IMR-90 (cell line): ENCODE data around the gene EPSTI1. TPM values are rescaled to one million over a fixed set of nuclear protein-coding genes. Genes with fewer than 3 reads are reported as not detected.

Experiments
- ATAC-seq: fragments of 200-7000 bp; cut with Tn5 transposase; 2 replicates; pipeline ENCODE4 v1.9.1; 2020; ENCODE audit warnings: low read depth, mild to moderate bottlenecking, moderate library complexity
- BruUV-seq: library from RNA; stranded (reverse); fragments of 400-500 nt; replicated peaks from 2 replicates; lab custom pipeline; 2021; lab: Mats Ljungman, UMichigan
- CTCF ChIA-PET: fragments of 300-600 bp; formaldehyde crosslinking; extraction: SDS; loops from one replicate; lab custom pipeline; 2021; ENCODE audit warnings: antibody characterized with exemption; lab: Yijun Ruan, JAX
- POLR2A ChIA-PET: fragments of 300-600 bp; sonication (Branson Sonifier 250); formaldehyde crosslinking; loops from one replicate; lab custom pipeline; 2022; ENCODE audit warnings: antibody characterized with exemption; ENCODE audit not compliant: unreplicated experiment; lab: Charles Lee
- DNase-seq: peaks from one replicate; pipeline ENCODE4 v3.0.0; 2013
- H2AFZ ChIP-seq: replicated peaks from 2 replicates; pipeline ENCODE3; 2013; ENCODE audit warnings: low read length, mild to moderate bottlenecking; ENCODE audit not compliant: poor library complexity
- H2AK5ac ChIP-seq: 2 replicates; pipeline ENCODE4 v1.6.1; 2013; ENCODE audit warnings: low read depth, low read length, inconsistent platforms
- H2AK9ac ChIP-seq: replicated peaks from 2 replicates; pipeline ENCODE3; 2013; ENCODE audit warnings: mild to moderate bottlenecking, low read depth, low read length, moderate library complexity; ENCODE audit not compliant: poor library complexity
- H2BK120ac ChIP-seq: 2 replicates; pipeline ENCODE4 v1.6.1; 2013; ENCODE audit warnings: low read depth, low read length, inconsistent platforms
- H2BK15ac ChIP-seq: 3 replicates; pipeline ENCODE4 v1.6.1; 2013; ENCODE audit warnings: low read depth, low read length, inconsistent platforms
- H2BK20ac ChIP-seq: 2 replicates; pipeline ENCODE4 v1.6.1; 2013; ENCODE audit warnings: low read depth, mild to moderate bottlenecking, inconsistent platforms, low read length, moderate library complexity
- H2BK5ac ChIP-seq: 2 replicates; pipeline ENCODE4 v1.6.1; 2013; ENCODE audit warnings: mild to moderate bottlenecking, low read depth, low read length, inconsistent platforms; ENCODE audit not compliant: poor library complexity, severe bottlenecking
- H3K14ac ChIP-seq: replicated peaks from 2 replicates; pipeline ENCODE4 v1.6.1; 2013; ENCODE audit warnings: low read depth, low read length, inconsistent platforms
- H3K18ac ChIP-seq: 2 replicates; pipeline ENCODE4 v1.6.1; 2013; ENCODE audit warnings: low read depth, low read length, control low read depth
- H3K23ac ChIP-seq: 2 replicates; pipeline ENCODE4 v1.6.1; 2013; ENCODE audit warnings: low read depth, low read length, inconsistent platforms
- H3K27ac ChIP-seq: 2 replicates; pipeline ENCODE4 v1.5.1; 2013; ENCODE audit warnings: mild to moderate bottlenecking, control low read depth, low read length; ENCODE audit not compliant: insufficient read depth
- H3K27me3 ChIP-seq: 2 replicates; pipeline ENCODE4 v1.6.1; 2013; ENCODE audit warnings: low read length; ENCODE audit not compliant: control insufficient read depth, insufficient read depth
- H3K36me3 ChIP-seq: 2 replicates; pipeline ENCODE4 v1.6.1; 2013; ENCODE audit warnings: low read length, mixed read lengths; ENCODE audit not compliant: control insufficient read depth, insufficient read depth
- H3K4ac ChIP-seq: 2 replicates; pipeline ENCODE4 v1.6.1; 2013; ENCODE audit warnings: low read depth, low read length, inconsistent platforms
- H3K4me1 ChIP-seq: 2 replicates; pipeline ENCODE4 v1.6.1; 2013; ENCODE audit warnings: low read length, mixed read lengths; ENCODE audit not compliant: control insufficient read depth, insufficient read depth
- H3K4me2 ChIP-seq: 2 replicates; pipeline ENCODE4 v1.6.1; 2013; ENCODE audit warnings: low read depth, mild to moderate bottlenecking, control low read depth, low read length, moderate library complexity
- H3K4me3 ChIP-seq: 2 replicates; pipeline ENCODE4 v1.5.1; 2013; ENCODE audit warnings: low read depth, mild to moderate bottlenecking, control low read depth, low read length, moderate library complexity; ENCODE audit not compliant: insufficient read depth
- H3K56ac ChIP-seq: 2 replicates; pipeline ENCODE4 v1.6.1; 2013; ENCODE audit warnings: low read length, inconsistent platforms; ENCODE audit not compliant: insufficient read depth; ENCODE audit errors: extremely low read depth
- H3K79me1 ChIP-seq, 2 experiments: 2 replicates each; pipeline ENCODE4 v1.6.1; 2013; ENCODE audit warnings: low read length in 2 of 2, inconsistent platforms in 1 of 2, low read depth in 1 of 2
- H3K9ac ChIP-seq: 2 replicates; pipeline ENCODE4 v1.6.1; 2013; ENCODE audit warnings: low read depth, low read length, control low read depth
- H3K9me1 ChIP-seq: 2 replicates; pipeline ENCODE4 v1.6.1; 2013; ENCODE audit warnings: low read length, inconsistent platforms; ENCODE audit not compliant: insufficient read depth
- H3K9me3 ChIP-seq: 2 replicates; pipeline ENCODE4 v1.6.1; 2013; ENCODE audit warnings: low read length; ENCODE audit not compliant: control insufficient read depth, insufficient read depth
- H4K20me1 ChIP-seq: 2 replicates; pipeline ENCODE4 v1.6.1; 2013; ENCODE audit warnings: low read length, inconsistent platforms; ENCODE audit not compliant: insufficient read depth
- H4K5ac ChIP-seq: 2 replicates; pipeline ENCODE4 v1.6.1; 2013; ENCODE audit warnings: mild to moderate bottlenecking, low read depth, low read length, control low read depth
- H4K8ac ChIP-seq, 2 experiments: 2 replicates each; pipeline ENCODE4 v1.6.1; 2013; ENCODE audit warnings: low read depth in 2 of 2, low read length in 2 of 2, control low read depth in 1 of 2, inconsistent platforms in 1 of 2
- H4K91ac ChIP-seq: 2 replicates; pipeline ENCODE4 v1.6.1; 2013; ENCODE audit warnings: low read depth, low read length, inconsistent platforms; ENCODE audit not compliant: insufficient read depth
- CEBPB ChIP-seq: IDR thresholded peaks from 2 replicates; pipeline ENCODE4 v1.6.1; 2012; ENCODE audit warnings: low read depth, low read length, improper control_type of control experiment
- CHD1 ChIP-seq: IDR thresholded peaks from 2 replicates; pipeline ENCODE4 v1.6.1; 2012; ENCODE audit warnings: low read depth, low read length, improper control_type of control experiment
- ELK1 ChIP-seq: fragments of 150-350 bp; IDR thresholded peaks from 2 replicates; pipeline ENCODE4 v1.6.1; 2016; ENCODE audit warnings: low read depth, mild to moderate bottlenecking, low read length, moderate library complexity, borderline replicate concordance
- FOS ChIP-seq: fragments of 150-350 bp; IDR thresholded peaks from 2 replicates; pipeline ENCODE4 v1.6.1; 2016; ENCODE audit warnings: low read depth, low read length
- MAFK ChIP-seq: IDR thresholded peaks from 2 replicates; pipeline ENCODE4 v1.6.1; 2012; ENCODE audit warnings: low read depth, low read length, improper control_type of control experiment
- MAZ ChIP-seq: IDR thresholded peaks from 2 replicates; pipeline ENCODE4 v1.6.1; 2012; ENCODE audit warnings: low read depth, mild to moderate bottlenecking, low read length, improper control_type of control experiment, moderate library complexity, borderline replicate concordance
- NFE2L2 ChIP-seq: fragments of 150-350 bp; IDR thresholded peaks from 2 replicates; pipeline ENCODE4 v1.6.1; 2016; ENCODE audit warnings: low read depth, mild to moderate bottlenecking, low read length
- POLR2A ChIP-seq: IDR thresholded peaks from 2 replicates; pipeline ENCODE4 v1.6.1; 2012; ENCODE audit warnings: mild to moderate bottlenecking, low read depth, low read length
- RAD21 ChIP-seq: IDR thresholded peaks from 2 replicates; pipeline ENCODE4 v1.6.1; 2012; ENCODE audit warnings: low read length, improper control_type of control experiment
- SMC3 ChIP-seq: fragments of 150-350 bp; IDR thresholded peaks from 2 replicates; pipeline ENCODE4 v1.6.1; 2016; ENCODE audit warnings: low read depth, mild to moderate bottlenecking, antibody characterized with exemption, low read length, moderate library complexity
- WGBS, 2 experiments: methylation state at CpG; one replicate each; pipeline versions ENCODE4 v1.1.5 to v1.1.7; 2013; ENCODE audit warnings: missing lambda C conversion rate in 2 of 2; ENCODE audit not compliant: insufficient read length in 1 of 2; ENCODE audit errors: extremely low coverage in 2 of 2; 5-methylcytosine and 5-hydroxymethylcytosine counted together
- dilution Hi-C: fragments of 300-500 bp; cut with HindIII; formaldehyde crosslinking; loops from one replicate; pipeline ENCODE4 v1.14.3; 2018; ENCODE audit warnings: low sequenced_read_pairs; ENCODE audit not compliant: unreplicated experiment
- in situ Hi-C: fragments of 300-500 bp; cut with MboI; formaldehyde crosslinking; loops from 3 replicates; pipeline ENCODE4 v1.14.3; 2019; ENCODE audit warnings: low sequenced_read_pairs, inconsistent platforms, mixed read lengths
- intact Hi-C: fragments of 100-400 bp; cut with micrococcal nuclease; formaldehyde crosslinking; loops from 2 replicates; pipeline ENCODE4 v1.10.0; 2022
- polyA plus RNA-seq, 3 experiments: library from polyadenylated mRNA; depleted of rRNA; stranded (reverse); fragments of >200 nt; gene quantifications; 2 replicates each; pipeline ENCODE4 v1.2.3, GENCODE V29; 2012; ENCODE audit warnings: low replicate concordance in 1 of 3
- total RNA-seq: library from RNA; depleted of rRNA; stranded (reverse); fragments of >200 nt; gene quantifications from 2 replicates; pipeline ENCODE4 v1.2.3, GENCODE V29; 2012
- TF ChIP-seq, protein P1 (sequence below): fragments of 150-350 bp; IDR thresholded peaks from 2 replicates; pipeline ENCODE4 v1.6.1; 2017; ENCODE audit warnings: mild to moderate bottlenecking, antibody characterized with exemption, low read length, low read depth
- TF ChIP-seq, protein P2 (sequence below): conservative IDR thresholded peaks from 2 replicates; pipeline ENCODE4 v1.5.1; 2012; ENCODE audit warnings: mild to moderate bottlenecking, low read depth, low read length, improper control_type of control experiment

Gene EPSTI1
- total and polyA plus RNA-seq, 2 of the 4 experiments (the other 2 are of a cell fraction), result 0.90 to 1.6 TPM

DNA sequence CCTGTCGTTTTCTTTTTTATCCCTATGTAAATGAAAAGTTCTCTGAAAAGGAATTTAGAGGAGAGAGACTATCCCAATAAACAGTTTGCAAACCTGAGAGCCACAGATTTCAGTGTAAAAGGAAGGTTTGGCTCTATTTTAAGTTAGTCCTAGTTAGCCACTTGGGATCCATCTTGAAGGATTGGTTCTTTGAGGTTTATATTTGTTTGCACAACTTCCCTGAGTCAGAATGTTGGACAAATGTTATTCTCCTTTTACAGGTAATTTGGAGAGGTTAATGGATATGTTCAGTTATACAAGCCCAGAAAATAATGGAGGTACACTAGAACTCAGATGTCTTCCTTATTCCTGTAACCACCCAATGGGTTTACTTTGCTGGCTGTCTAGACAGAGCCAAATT lies 28.8 kb upstream of the EPSTI1 start:
- dilution Hi-C loops, result no loop called here
- no CpG with 5 or more reads among the region's 1 CpG for WGBS, 2 experiments
- Histone ChIP-seq H2AFZ (no peak overlapping the region), H3K79me1 (peaks cover 11 to 27% of the 10 kb centered on the region in 2 experiments; a peak in 3 of 4 replicates), H3K18ac (no peak overlapping the region), H3K56ac (no peak overlapping the region), H3K4me2 (no peak overlapping the region), H3K36me3 (no peaks in the 10 kb centered on the region), H3K9me1 (no peaks in the 10 kb centered on the region), H3K23ac (no peak overlapping the region), H2AK5ac (no peak overlapping the region), H2BK120ac (no peak overlapping the region), H3K4me3 (no peak overlapping the region), H3K14ac (no peak overlapping the region), H2BK15ac (no peak overlapping the region), H3K9ac (no peak overlapping the region), H3K4me1 (peaks cover 3% of the 10 kb centered on the region), H2BK20ac (no peak overlapping the region), H3K4ac (no peak overlapping the region), H3K27me3 (no peaks in the 10 kb centered on the region), H2AK9ac (no peak overlapping the region), H4K20me1 (no peaks in the 10 kb centered on the region), H4K8ac (no peak overlapping the region), H3K9me3 (no peaks in the 10 kb centered on the region), H3K27ac (no peak overlapping the region), H2BK5ac (no peak overlapping the region), H4K5ac (no peak overlapping the region), H4K91ac (no peak overlapping the region)
- DNase-seq, result no peak
- POLR2A ChIA-PET, result no interaction called here
- in situ Hi-C loops, result no loop called here
- BruUV-seq, result no TSS peak
- intact Hi-C loops, result loop anchor here (10.0 kb wide), 1 partner anchor 426 kb away; no protein-coding TSS in a partner anchor
- TF ChIP-seq MAZ (no peak), POLR2A (no peak), RAD21 (no peak), NFE2L2 (no peak), FOS (no peak), CEBPB (no peak), SMC3 (no peak), ELK1 (no peak), CHD1 (no peak), MAFK (no peak)
- TF ChIP-seq, protein P1, sequence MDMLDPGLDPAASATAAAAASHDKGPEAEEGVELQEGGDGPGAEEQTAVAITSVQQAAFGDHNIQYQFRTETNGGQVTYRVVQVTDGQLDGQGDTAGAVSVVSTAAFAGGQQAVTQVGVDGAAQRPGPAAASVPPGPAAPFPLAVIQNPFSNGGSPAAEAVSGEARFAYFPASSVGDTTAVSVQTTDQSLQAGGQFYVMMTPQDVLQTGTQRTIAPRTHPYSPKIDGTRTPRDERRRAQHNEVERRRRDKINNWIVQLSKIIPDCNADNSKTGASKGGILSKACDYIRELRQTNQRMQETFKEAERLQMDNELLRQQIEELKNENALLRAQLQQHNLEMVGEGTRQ, result no peak
- TF ChIP-seq, protein P2, sequence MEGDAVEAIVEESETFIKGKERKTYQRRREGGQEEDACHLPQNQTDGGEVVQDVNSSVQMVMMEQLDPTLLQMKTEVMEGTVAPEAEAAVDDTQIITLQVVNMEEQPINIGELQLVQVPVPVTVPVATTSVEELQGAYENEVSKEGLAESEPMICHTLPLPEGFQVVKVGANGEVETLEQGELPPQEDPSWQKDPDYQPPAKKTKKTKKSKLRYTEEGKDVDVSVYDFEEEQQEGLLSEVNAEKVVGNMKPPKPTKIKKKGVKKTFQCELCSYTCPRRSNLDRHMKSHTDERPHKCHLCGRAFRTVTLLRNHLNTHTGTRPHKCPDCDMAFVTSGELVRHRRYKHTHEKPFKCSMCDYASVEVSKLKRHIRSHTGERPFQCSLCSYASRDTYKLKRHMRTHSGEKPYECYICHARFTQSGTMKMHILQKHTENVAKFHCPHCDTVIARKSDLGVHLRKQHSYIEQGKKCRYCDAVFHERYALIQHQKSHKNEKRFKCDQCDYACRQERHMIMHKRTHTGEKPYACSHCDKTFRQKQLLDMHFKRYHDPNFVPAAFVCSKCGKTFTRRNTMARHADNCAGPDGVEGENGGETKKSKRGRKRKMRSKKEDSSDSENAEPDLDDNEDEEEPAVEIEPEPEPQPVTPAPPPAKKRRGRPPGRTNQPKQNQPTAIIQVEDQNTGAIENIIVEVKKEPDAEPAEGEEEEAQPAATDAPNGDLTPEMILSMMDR, result no peak
- ATAC-seq, result no peak
- CTCF ChIA-PET, result no interaction called here
